ENCODE measurements around the gene POLE4.

DNA sequence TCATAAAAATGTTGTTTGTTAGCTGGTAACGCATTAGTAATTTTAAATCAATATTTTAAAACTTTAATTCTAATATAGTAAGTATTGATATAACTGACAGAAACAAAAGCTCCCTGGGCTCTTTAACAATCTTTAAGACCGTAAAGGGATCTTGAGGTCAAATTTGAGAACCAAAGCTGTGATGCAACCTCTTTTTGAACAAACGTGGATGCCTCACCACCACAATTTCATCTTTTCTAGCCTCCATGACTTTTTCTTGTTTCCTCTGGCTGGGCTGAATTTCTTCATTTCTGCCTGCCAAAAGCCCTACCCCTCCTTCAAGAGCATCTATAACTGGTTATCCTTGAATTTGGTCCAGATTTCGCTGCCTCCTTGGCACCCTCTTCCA is 563 bp upstream of the POLE4 start:
- TF ChIP-seq POLR2A (IDR thresholded peaks at IDR 0.05; ENCODE audit: low read depth, low read length) (no peak), POLR2AphosphoS5 (IDR thresholded peaks at IDR 0.05; ENCODE audit: low read depth, low read length) (no peak)
